ENCODE measurements around the gene EXOC6. TPM values are rescaled to one million over a fixed set of nuclear protein-coding genes. Genes with fewer than 3 reads are reported as not detected.

Gene EXOC6
- total RNA-seq, 1 experiment from 2014 or later: 12.9 TPM

DNA sequence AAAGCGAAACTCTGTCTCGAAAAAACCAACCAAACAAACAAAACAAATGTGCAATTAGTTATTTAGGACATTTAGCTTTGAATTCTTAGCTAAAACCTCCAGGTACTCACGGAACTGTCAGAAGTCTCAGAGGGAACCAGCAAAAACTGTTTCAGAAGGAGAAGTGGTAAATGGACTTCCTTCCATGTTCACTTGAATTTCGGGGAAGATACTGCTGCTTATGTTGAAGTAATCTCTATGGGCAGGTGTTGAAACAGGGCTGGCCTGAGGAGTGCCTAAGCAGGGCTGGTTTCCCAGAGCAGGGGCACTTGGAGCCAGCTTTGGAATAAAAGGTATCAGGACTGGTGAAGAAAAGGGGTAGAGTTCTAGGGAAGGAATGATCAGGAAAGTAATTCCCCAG, 2.4 kb upstream of the EXOC6 start:
- RAD21 ChIA-PET (ENCODE audit: low non-redundant PET in 1 of 2, low total read pairs in 2 of 2, uncharacterized antibody in 2 of 2, unreplicated experiment in 2 of 2): no interaction called here
- no peak for TF ChIP-seq YY1 (IDR thresholded peaks at IDR 0.05; ENCODE audit: extremely low read depth, insufficient replicate concordance, low read depth, low read length)
- no peak for TF ChIP-seq SP1 (IDR thresholded peaks at IDR 0.05; ENCODE audit: low read depth)
- no peak for TF ChIP-seq RAD21 (IDR thresholded peaks at IDR 0.05; ENCODE audit: low read depth)
- H3K9ac ChIP-seq (ENCODE audit: low read length): no peak overlapping the region
- H3K27me3 ChIP-seq (ENCODE audit: insufficient read depth, low read length): no peaks in the 10 kb centered on the region
- H3K4me1 ChIP-seq (ENCODE audit: control insufficient read depth in 1 of 2, insufficient read depth in 2 of 2, low read length in 2 of 2): peaks cover 4 to 24% of the 10 kb centered on the region in 2 experiments; a peak in 3 of 4 replicates
- no peaks in the 10 kb centered on the region for H3K36me3 ChIP-seq (ENCODE audit: control insufficient read depth in 1 of 2, insufficient read depth in 2 of 2, low read length in 2 of 2)
- H3K79me2 ChIP-seq (ENCODE audit: insufficient read depth, low read length): peaks cover 8% of the 10 kb centered on the region
- H3K4me3 ChIP-seq (replicated peaks in 1 of 2; ENCODE audit: low read depth in 1 of 2, low read length in 2 of 2): no peak overlapping the region
- H3K27ac ChIP-seq (ENCODE audit: low read depth, low read length): no peak overlapping the region
- H3K9me2 ChIP-seq (ENCODE audit: insufficient read depth): no peaks in the 10 kb centered on the region
- POLR2A ChIA-PET: no interaction called here
- H2AFZ ChIP-seq (ENCODE audit: low read depth, low read length, poor library complexity, severe bottlenecking): no peak overlapping the region
- CTCF ChIA-PET: interaction anchor here (3.7 kb wide), 1 partner anchor 23 kb away, joined by 12 read pairs; no protein-coding TSS in a partner anchor
- DNase-seq (ENCODE audit: low read depth, low spot score) (no peak), ATAC-seq (no peak)
- H4K20me1 ChIP-seq (ENCODE audit: insufficient read depth): no peaks in the 10 kb centered on the region
- H3K4me2 ChIP-seq (ENCODE audit: low read length): no peak overlapping the region
- no TSS peak for BruUV-seq (replicated peaks)
- H3K9me3 ChIP-seq (ENCODE audit: control insufficient read depth in 1 of 2, insufficient read depth in 1 of 2, low read depth in 1 of 2, low read length in 2 of 2): no peaks in the 10 kb centered on the region
- intact Hi-C loops (cut with micrococcal nuclease): loop anchor here (10.0 kb wide), 1 partner anchor 251 kb away; the partner anchor contains the start of gene KIF11

DNA sequence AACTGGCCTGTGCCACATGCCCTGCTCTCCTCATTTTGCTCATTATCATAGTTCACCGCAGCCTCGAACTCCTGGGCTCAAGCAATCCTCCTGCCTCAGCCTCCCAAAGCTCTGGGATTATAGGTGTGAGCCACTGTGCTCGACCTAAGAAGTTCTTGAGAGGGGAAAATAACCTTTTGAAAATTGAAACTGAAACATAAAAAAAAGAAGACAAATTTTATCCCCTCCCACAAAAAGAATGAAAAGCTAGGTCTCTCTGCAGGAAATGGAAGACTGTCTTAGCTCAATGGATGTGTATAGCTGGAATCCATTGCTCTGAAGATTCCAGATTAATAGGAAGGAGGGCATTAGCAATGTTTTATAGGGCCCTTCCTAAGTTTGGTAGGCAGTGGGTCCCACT, 2.0 kb upstream of the EXOC6 start:
- BruUV-seq (replicated peaks): no TSS peak
- TF ChIP-seq SRF (IDR thresholded peaks at IDR 0.05; ENCODE audit: low read depth): no peak
- TF ChIP-seq, protein P1, sequence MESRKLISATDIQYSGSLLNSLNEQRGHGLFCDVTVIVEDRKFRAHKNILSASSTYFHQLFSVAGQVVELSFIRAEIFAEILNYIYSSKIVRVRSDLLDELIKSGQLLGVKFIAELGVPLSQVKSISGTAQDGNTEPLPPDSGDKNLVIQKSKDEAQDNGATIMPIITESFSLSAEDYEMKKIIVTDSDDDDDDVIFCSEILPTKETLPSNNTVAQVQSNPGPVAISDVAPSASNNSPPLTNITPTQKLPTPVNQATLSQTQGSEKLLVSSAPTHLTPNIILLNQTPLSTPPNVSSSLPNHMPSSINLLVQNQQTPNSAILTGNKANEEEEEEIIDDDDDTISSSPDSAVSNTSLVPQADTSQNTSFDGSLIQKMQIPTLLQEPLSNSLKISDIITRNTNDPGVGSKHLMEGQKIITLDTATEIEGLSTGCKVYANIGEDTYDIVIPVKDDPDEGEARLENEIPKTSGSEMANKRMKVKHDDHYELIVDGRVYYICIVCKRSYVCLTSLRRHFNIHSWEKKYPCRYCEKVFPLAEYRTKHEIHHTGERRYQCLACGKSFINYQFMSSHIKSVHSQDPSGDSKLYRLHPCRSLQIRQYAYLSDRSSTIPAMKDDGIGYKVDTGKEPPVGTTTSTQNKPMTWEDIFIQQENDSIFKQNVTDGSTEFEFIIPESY (IDR thresholded peaks at IDR 0.05; ENCODE audit: extremely low read depth, insufficient replicate concordance, low read length): no peak
- TF ChIP-seq, protein P2, sequence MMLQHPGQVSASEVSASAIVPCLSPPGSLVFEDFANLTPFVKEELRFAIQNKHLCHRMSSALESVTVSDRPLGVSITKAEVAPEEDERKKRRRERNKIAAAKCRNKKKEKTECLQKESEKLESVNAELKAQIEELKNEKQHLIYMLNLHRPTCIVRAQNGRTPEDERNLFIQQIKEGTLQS (IDR thresholded peaks at IDR 0.05): no peak
- no peak for TF ChIP-seq ZFX (IDR thresholded peaks at IDR 0.05)
- no peak for TF ChIP-seq EGR1 (IDR thresholded peaks at IDR 0.05; ENCODE audit: low read depth)
- TF ChIP-seq TCF7L2 (IDR thresholded peaks at IDR 0.05; ENCODE audit: borderline replicate concordance, extremely low read depth, insufficient read depth, insufficient read length): no peak
- Histone ChIP-seq H3K36me3 (ENCODE audit: control insufficient read depth in 1 of 2, insufficient read depth in 2 of 2, low read length in 2 of 2) (no peaks in the 10 kb centered on the region), H3K9ac (ENCODE audit: low read length) (no peak overlapping the region), H3K27ac (ENCODE audit: low read depth, low read length) (no peak overlapping the region), H3K9me2 (ENCODE audit: insufficient read depth) (no peaks in the 10 kb centered on the region), H3K9me3 (ENCODE audit: control insufficient read depth in 1 of 2, insufficient read depth in 1 of 2, low read depth in 1 of 2, low read length in 2 of 2) (no peaks in the 10 kb centered on the region), H3K27me3 (ENCODE audit: insufficient read depth, low read length) (no peaks in the 10 kb centered on the region), H3K4me1 (ENCODE audit: control insufficient read depth in 1 of 2, insufficient read depth in 2 of 2, low read length in 2 of 2) (peaks cover 4 to 24% of the 10 kb centered on the region in 2 experiments; a peak in 3 of 4 replicates), H4K20me1 (ENCODE audit: insufficient read depth) (no peaks in the 10 kb centered on the region), H3K79me2 (ENCODE audit: insufficient read depth, low read length) (peaks cover 9% of the 10 kb centered on the region), H3K4me2 (ENCODE audit: low read length) (no peak overlapping the region), H3K4me3 (replicated peaks in 1 of 2; ENCODE audit: low read depth in 1 of 2, low read length in 2 of 2) (no peak overlapping the region), H2AFZ (ENCODE audit: low read depth, low read length, poor library complexity, severe bottlenecking) (no peak overlapping the region)
- CTCF ChIA-PET: interaction anchor here (3.7 kb wide), 1 partner anchor 24 kb away, joined by 12 read pairs; no protein-coding TSS in a partner anchor
- RAD21 ChIA-PET (ENCODE audit: low non-redundant PET in 1 of 2, low total read pairs in 2 of 2, uncharacterized antibody in 2 of 2, unreplicated experiment in 2 of 2): no interaction called here
- no peak for ATAC-seq
- POLR2A ChIA-PET: no interaction called here
- intact Hi-C loops (cut with micrococcal nuclease): loop anchor here (10.0 kb wide), 1 partner anchor 252 kb away; the partner anchor contains the start of gene KIF11
- no peak for DNase-seq (ENCODE audit: low read depth, low spot score)
